HG03469 (cell line): Measurements from ENCODE around the gene RAB36.

ENCODE experiments used
- ATAC-seq: cut with Tn5 transposase; IDR thresholded peaks from one replicate; pipeline ENCODE4 v1.9.1; 2021; ENCODE audit warnings: mild to moderate bottlenecking, moderate library complexity, moderate number of reproducible peaks; ENCODE audit not compliant: unreplicated experiment

Gene RAB36

GRCh38 chr22:23180893-23181720 is 35.8 kb downstream of the RAB36 start:
- no peak for ATAC-seq

DNA sequence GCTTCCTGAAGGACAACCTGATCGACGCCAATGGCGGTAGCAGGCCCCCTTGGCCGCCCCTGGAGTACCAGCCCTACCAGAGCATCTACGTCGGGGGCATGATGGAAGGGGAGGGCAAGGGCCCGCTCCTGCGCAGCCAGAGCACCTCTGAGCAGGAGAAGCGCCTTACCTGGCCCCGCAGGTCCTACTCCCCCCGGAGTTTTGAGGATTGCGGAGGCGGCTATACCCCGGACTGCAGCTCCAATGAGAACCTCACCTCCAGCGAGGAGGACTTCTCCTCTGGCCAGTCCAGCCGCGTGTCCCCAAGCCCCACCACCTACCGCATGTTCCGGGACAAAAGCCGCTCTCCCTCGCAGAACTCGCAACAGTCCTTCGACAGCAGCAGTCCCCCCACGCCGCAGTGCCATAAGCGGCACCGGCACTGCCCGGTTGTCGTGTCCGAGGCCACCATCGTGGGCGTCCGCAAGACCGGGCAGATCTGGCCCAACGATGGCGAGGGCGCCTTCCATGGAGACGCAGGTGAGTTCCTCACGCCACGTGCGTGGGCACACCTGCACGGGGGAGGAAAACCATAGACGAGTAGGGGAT is 36.5 kb downstream of the RAB36 start:
- no peak for ATAC-seq

DNA sequence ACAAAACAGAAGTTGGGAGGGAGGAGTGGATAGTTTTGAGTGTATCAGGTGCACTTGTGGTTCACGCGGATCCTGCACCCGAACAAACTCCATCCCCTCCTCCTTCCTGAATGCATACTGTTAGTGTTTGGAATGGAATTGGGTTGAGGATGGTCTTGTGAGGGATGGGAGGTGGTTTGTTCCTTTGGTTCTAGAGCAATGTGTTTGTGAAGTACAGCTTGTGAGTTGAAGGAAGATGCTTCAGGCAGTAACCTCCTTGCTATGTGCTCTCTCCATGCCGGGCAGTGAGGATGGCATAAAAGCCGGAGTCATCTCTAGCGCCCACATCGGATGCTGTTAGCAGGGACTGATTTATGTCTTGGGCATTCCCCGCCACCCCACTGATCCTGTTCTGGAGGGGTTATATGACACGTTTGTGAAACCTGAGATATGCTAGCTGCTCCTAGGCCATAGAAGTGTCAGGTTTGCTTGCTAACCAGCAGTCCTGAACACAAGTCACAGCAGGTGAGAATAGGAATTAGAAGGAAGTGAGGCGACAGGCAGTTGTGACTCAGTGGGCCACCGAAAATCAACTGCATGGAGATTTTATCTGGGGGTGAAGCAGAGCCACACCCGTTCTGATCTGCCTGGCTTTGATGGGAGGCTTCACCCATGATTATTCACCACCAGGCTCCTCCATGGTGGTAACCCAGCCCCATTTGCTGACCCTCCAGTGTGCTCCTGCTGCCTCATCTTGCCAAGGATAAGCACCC is 37.2 kb downstream of the RAB36 start:
- no peak for ATAC-seq

DNA sequence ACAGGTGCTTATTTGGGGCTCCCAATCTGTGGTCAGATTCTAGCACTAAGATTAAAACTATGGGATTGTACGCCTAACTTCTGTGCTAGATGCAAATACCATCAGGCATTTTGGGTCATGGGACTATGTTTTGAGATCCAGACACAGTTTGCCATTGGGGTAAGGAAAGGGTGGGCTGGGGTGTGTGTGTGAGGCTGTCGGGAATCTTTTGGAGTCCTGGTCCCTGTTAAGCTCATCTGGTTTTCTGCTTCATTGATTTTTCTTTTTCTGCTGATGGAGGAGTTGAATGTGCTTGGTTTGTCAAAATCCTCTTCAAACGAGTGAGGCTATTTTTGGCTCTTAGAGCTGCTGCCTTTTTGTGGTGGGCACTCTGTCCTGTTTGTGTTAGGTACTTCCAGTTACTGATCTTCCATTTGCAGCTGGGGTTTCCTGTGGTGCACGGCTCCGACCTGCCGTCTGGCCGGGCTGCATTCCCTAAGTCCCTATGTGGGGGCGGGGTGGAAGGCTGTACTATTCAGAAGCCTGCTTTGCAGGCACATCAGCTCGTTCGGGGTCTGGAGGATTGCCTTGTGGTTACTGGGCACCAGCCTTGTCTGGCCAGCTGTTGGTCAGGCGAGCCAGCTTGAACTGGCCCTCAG is 37.9 kb downstream of the RAB36 start:
- ATAC-seq = no peak

DNA sequence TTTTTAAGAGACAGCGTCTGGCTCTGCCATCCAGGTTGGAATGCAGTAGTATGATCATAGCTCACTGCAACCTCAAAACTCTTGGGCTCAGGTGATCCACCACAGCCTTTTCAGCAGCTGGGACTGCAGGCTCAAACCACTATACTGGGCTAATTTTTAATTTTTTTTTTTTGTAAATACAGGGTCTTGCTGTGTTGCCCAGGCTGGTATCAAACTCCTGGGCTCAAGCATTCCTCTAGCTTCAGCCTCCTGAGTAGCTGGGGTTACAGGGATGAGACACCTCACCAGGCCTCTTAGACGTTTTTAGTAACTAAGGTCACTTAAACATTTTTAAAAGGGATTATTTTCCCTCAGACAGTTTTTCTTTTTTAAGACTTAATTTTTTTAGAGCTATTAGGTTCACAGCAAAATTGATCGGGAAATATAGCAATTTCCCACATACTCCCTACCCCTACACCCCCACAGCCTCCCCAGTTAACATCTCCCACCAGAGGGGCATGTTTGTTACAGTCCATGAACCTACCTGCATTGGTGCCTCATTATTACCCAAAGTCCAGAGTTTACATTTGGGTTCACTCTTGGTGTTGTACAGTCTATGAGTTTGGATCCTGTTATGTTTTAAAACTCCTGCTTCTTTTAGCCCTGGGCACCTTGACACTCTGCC is 39.0 kb downstream of the RAB36 start:
- ATAC-seq = no peak

GRCh38 chr22:23184764-23185113 is 39.5 kb downstream of the RAB36 start:
- ATAC-seq = no peak

DNA sequence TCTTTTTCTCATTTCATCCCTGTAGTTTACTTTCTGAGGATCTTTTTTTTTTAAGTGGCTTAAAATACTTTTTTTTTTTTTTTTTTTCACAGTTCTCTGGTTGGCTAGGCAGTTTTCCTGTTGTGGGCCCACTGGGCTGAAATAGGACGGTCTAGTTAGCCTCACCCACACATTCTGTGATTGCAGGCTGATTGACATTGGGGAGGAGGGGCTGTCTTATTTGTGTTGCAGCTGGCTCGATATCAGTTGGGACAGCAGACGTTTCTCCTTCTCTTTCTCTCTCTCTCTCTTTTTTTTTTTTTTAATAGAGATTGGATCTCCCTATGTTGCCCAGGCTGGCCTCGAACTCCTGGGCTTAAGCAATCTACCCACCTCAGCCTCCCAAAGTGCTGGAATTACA is 41.9 kb downstream of the RAB36 start:
- no peak for ATAC-seq

DNA sequence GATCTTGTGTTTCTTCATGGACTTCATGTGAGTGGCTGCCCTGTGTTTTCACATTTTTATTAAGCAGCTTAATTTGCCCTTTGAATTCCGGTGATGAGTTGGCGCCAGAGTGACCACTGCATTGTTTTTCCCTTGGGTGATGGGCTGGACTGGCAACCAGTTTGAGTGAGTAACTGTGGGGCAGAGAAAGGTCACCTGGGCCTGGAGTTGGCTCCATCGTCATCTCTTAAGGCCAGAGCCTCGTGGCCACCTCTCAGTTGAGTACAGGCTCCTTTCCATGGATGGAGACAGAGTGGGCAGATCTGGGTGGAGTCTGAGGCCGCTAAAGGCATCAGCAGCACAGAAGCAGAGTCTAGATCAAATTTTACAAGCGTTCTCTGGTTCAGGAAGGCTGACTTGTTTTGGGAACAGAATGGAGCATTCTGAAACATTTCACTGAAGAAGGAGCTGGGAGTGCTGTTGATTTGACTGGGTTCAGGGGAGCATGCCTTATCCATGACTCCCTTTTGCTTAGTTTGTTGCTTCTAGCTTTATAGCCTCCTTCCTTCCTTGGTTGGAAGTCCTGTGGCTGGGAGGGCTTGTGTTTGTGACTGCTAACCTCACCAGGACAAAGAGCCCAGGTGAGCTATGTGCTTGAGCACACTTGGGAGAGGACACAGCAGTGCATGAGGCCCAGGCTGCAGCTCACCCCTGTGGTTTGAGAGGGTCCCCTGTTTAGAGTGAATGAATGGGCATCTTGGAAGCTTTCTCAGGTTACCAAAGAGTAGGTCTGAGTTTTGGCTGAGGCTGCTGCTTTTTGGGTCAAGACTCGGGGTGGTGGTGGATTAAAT is 42.8 kb downstream of the RAB36 start:
- ATAC-seq = no peak

DNA sequence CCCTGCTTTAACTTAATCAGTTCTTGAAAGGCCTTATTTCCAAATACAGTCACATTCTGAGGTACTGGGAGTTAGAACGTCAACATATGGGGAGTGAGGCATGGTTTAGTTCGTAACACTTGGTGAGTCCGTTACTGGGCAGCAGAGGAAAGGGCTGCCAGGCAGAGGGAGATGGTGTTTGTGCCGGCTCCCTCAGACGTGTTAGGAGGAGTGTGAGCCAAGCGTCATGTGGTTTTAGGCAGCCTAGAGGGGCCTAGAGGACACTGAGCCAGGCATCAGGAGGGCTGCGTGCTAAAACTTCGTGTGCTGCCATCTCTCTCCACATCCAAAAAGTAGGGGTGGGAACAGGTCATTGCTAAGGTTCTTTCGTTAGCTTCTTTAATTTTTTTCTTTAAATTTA is 45.2 kb downstream of the RAB36 start:
- ATAC-seq = no peak

- ATAC-seq = no peak
Measured at GRCh38 chr22:23192133-23192532, 46.9 kb downstream of the RAB36 start.

GRCh38 chr22:23192558-23192957 is 47.3 kb downstream of the RAB36 start:
- ATAC-seq = no peak

- ATAC-seq = no peak
Measured at GRCh38 chr22:23193196-23193827, 48.0 kb downstream of the RAB36 start.

DNA sequence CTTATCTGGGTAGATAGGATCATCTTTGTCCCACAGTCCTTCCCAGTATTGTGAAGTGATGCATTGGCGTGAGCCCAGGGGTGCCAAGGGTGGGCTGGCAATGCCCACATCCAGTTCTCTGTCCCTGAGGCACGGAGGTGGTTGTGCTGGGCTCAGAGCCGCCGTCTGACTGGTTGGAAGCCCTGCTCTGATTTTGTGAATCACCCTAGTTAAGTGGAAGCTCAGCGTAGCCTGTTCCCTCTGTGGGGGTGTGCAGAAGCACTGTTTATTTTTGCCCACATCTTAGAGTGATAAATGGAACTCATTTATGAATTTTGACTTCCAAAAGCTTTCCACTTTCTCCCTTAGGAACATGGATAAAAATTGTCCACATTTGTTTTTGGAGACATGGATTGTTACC is 48.6 kb downstream of the RAB36 start:
- ATAC-seq = no peak

DNA sequence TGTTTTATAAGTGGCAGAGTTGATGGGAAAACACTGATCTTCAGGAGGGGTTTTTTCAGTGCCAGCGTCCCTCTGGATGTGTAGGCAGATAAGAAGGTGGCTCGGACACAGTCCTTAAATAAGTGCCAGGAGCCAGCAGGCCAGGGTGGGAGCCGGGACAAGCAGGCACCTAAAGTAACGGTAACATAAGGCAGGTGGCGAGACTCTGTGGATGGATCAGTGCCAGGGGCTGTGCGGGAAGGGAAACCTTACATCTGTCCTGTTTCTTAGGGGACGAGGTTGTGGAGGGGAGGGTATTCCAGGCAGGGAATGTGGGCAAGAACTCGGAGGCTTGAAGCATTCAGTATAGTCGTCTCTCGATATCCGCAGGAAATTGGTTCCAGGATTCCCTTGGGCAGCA is 50.9 kb downstream of the RAB36 start:
- ATAC-seq = no peak

GRCh38 chr22:23197836-23198235 is 52.6 kb downstream of the RAB36 start:
- ATAC-seq = no peak

DNA sequence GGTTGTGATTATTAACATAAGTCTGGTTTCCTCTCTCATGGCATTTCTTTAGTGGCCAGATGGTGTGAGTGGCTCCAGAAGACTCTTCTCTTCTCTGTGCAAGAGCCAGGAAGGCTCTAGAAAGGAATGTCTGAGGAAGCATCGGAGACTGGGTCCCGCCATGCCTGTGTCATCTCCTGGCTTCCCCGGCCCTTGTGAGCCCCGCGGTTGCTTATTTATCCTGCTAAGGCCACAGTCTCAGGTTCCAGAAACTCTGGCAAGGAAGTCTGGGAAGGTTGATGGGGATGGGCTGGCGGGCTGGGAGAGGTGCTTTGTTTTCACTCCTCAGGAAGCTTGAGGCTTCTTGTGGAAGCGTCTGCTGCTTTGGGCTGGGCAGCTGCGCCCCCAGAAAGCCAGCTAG is 53.9 kb downstream of the RAB36 start:
- no peak for ATAC-seq

DNA sequence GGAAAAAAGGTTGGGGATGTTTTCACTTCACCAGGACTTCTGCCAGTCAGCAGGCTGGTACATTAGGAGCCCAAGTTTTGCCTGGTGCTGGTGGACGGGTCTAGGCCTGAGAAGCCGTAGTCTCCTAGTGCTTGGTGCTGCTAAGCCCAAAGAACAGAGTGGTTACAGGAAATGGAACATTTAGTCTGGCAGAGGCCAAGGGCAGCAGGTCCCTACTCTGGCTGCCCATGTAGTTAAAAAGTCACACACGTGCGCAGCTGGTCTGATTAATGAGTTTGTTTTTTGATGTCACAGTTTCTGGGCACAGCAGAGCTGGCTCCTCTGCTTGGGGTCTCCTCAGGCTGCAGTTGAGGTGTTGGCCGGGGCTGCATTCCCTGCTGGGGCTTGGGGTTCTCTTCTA is 55.6 kb downstream of the RAB36 start:
- ATAC-seq = no peak

DNA sequence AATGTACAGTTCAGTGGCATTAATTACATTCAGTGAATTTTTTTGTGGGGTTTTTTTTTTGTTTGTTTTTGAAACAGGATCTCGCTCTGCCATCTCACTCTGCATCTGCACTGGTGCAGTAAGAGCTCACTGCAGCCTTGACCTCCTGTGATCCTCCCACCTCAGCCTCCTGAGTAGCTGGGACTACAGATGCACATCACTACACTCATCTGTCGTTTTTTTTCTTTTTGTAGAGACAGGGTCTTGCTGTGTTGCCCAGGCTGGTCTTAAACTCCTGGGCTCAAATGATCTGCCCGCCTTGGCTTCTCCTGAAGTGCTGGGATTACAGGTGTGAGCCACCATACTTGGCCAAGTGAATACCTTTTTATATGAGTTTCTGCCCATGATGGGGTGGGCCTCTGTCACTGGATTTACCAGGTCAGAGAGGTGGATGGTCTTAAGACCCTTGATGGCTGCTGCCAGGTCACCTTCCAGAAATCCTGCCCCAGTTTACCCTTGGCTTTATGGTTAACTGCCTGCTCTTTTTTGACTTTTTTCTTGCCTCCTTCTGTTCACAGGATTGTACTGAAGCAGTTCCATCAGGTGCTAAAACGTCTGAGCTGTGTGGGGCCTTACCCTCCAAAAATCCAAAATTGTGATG is 57.7 kb downstream of the RAB36 start:
- ATAC-seq = no peak

GRCh38 chr22:23203452-23204124 is 58.3 kb downstream of the RAB36 start:
- no peak for ATAC-seq
